Activated T-helper 1 cell treated with anti-CD3 and anti-CD28 coated beads, Interleukin-12 subunit alpha, Interleukin-12 subunit beta, Interleukin-2, Interleukin-4 antibody, amounts not matched to agents 30 ng/mL and 10 ng/mL and 1 ng/mL, durations not matched to agents 14 hours and 24 hours and 36 hours (primary cell): ENCODE results near the gene SLC6A6. TPM values are rescaled to one million over a fixed set of nuclear protein-coding genes. Genes with fewer than 3 reads are reported as not detected.
A peak's percentile ranks its signal among the peaks of the same experiment; 100 is the strongest.

ENCODE experiments used
- DNase-seq: peaks from one replicate; pipeline ENCODE4 v3.0.0; 2021; ENCODE audit warnings: low spot score
- H3K27ac Mint-ChIP-seq: one replicate; pipeline ENCODE4 v1.8.0; 2021; ENCODE audit warnings: mild to moderate bottlenecking, mixed read lengths
- H3K27me3 Mint-ChIP-seq: one replicate; pipeline ENCODE4 v1.8.0; 2022; ENCODE audit warnings: mild to moderate bottlenecking, moderate library complexity, mixed read lengths; ENCODE audit not compliant: insufficient read depth
- H3K36me3 Mint-ChIP-seq: one replicate; pipeline ENCODE4 v1.8.0; 2021; ENCODE audit warnings: low read depth, mixed read lengths
- H3K4me1 Mint-ChIP-seq: one replicate; pipeline ENCODE4 v1.8.0; 2021; ENCODE audit warnings: low read depth, mixed read lengths
- H3K4me3 Mint-ChIP-seq: one replicate; pipeline ENCODE4 v1.8.0; 2021; ENCODE audit warnings: mild to moderate bottlenecking, moderate library complexity, mixed read lengths
- H3K9me3 Mint-ChIP-seq: one replicate; pipeline ENCODE4 v1.8.0; 2021; ENCODE audit warnings: mixed read lengths
- intact Hi-C: fragments of 100-400 bp; cut with micrococcal nuclease; formaldehyde crosslinking; loops from one replicate; pipeline ENCODE4 v1.15.1; 2024
- total RNA-seq: library from RNA; stranded (reverse); gene quantifications from 2 replicates; pipeline ENCODE4 v1.2.3, GENCODE V29; 2022

SLC6A6 gene
- total RNA-seq, 1 donor from 2014 or later = 45.4 TPM

DNA sequence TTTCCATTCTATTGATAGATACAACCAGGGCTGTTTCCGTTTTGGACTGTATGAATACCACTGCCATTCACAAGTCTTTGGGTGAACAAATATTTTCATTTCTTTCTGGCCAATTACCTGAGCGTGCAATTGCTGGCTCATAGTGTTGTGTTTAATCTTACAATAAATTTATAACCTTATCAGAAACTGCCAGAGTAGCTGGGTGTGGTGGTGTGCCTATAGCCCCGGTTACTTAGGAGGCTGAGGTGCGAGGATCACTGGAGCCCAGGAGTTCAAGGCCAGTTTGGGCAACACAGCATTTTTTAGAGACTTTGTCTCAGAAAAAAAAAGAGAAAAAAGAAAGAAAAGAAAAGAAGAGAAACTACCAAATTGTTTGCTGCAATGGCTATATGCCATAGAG is 5.4 kb upstream of the SLC6A6 start:
- DNase-seq = no peak
- Mint-ChIP-seq H3K27me3 (peaks cover 3% of the 10 kb centered on the region), H3K9me3 (no peaks in the 10 kb centered on the region), H3K4me1 (peaks cover 13% of the 10 kb centered on the region), H3K27ac (no peak overlapping the region), H3K4me3 (no peak overlapping the region), H3K36me3 (no peaks in the 10 kb centered on the region)
- intact Hi-C loops = no loop called here

DNA sequence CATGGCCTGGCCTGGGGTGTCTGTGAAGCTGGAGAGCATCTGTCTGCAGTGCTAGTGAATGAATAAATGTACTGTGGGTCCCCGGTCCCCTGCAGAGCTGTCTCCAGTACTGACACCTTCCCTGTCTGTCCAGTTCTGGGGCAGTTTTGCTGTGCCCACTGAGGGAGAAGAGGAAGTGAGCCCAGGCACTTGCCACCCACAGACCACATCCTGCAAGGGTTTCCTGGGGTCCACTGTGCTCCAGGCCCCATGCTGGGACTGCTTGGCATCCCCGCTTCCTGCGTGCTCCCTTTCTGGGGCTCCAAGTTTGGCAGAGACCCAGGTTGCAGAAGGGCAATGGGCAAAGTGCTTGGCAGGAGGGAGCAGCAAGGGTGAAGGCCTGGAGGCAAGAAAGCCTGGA is 4.9 kb upstream of the SLC6A6 start:
- peaks cover 13% of the 10 kb centered on the region for H3K4me1 Mint-ChIP-seq
- H3K27me3 Mint-ChIP-seq = peaks cover 3% of the 10 kb centered on the region
- no peaks in the 10 kb centered on the region for H3K9me3 Mint-ChIP-seq
- no peaks in the 10 kb centered on the region for H3K36me3 Mint-ChIP-seq
- H3K4me3 Mint-ChIP-seq = no peak overlapping the region
- no peak for DNase-seq
- no peak overlapping the region for H3K27ac Mint-ChIP-seq
- intact Hi-C loops = no loop called here

DNA sequence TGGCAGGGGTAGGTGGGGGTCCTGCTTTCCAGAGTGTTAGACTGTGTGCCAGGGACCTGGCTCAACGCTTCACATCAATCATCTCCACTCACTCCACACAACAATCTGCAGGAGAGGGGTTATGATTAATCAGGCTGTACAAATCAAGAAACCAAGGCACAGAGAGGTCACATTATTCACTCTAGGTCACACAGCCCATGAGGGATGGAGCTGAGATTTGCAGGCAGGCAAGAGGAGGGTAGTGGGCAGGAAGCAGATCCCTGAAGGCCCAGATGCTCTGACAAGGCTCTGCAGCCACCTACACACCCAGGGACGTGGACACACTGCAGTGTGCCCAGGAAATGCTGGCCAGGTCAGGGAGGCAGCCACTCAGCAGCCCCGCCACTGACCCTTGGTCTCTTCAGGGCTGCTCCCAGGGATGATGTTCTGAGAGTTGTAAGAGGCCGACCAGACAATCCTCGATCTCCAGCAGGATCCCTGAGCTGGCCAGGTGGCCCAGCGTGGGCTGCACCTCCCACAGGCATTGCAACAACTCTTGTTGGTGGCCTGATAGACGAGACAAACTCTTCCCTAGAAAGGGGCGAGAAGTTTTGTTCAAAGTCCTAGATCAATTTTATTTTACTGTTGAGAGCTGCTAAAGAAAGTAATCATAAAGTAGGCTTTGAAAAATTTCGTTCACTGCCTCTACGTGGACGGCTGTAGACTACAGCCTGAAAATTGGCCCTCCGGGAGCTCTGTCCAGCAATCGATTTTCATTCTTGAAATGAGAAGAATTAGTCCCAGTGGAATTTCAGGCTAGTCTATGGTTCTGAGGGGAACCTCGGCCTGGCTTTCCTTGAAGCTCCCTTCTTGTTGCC is 4.2 kb upstream of the SLC6A6 start:
- peaks cover 4% of the 10 kb centered on the region for H3K36me3 Mint-ChIP-seq
- peaks cover 3% of the 10 kb centered on the region for H3K27me3 Mint-ChIP-seq
- no peaks in the 10 kb centered on the region for H3K9me3 Mint-ChIP-seq
- H3K27ac Mint-ChIP-seq = no peak overlapping the region
- H3K4me3 Mint-ChIP-seq = no peak overlapping the region
- H3K4me1 Mint-ChIP-seq = peaks cover 15% of the 10 kb centered on the region
- intact Hi-C loops = no loop called here
- no peak for DNase-seq

DNA sequence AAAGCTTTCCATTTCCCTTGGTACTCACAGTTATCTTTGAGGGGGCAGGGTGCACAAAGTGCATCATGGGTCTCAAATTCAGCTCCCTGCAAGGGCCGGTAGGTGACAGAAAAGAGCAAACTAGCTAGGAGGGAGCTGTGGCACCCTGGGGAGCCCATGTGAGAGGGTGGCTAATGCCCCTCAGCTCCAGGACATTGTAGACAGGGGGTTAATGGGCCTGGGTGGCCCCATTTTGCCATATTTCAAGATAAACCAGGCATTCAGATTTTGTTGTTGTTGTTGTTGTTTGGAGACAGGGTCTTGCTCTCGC is 3.7 kb upstream of the SLC6A6 start:
- Mint-ChIP-seq H3K4me1 (peaks cover 19% of the 10 kb centered on the region), H3K27me3 (peaks cover 3% of the 10 kb centered on the region), H3K27ac (no peak overlapping the region), H3K36me3 (peaks cover 6% of the 10 kb centered on the region), H3K4me3 (no peak overlapping the region), H3K9me3 (no peaks in the 10 kb centered on the region)
- no peak for DNase-seq
- intact Hi-C loops = no loop called here

DNA sequence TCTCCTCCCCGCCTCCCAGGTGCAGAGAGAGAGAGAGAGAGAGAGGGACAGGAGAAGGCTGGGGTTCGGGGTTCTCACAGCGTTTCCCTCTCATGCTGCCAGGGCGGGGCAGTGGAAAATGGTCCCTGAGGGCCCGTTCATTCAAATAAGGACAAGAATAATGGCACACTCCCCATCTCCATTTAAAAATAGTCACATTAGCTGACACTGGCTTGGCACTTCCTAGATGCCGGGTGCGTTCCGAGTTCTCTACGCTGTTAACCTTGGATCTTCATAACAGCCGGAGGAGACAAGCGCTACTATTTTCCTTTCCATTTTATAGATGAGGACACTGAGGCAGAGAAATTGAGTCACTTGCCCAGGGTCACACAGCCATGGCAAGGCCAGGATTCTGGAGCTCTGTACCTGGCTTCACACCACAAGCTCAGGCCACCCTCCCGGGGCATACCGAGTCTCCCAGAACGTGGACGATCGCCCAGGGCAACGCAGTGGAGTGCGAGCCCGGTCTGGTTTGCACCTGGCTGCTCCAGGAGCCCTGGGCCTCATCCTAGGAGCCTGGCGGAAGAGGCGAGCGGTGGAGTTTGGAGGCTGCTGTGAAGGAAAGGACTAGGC is 608 bp upstream of the SLC6A6 start:
- Mint-ChIP-seq H3K4me1 (peaks cover 47% of the 10 kb centered on the region), H3K4me3 (peak overlapping the region; percentile 97), H3K36me3 (peaks cover 20% of the 10 kb centered on the region), H3K27ac (peak overlapping the region; percentile 96), H3K27me3 (peaks cover 3% of the 10 kb centered on the region), H3K9me3 (no peaks in the 10 kb centered on the region)
- intact Hi-C loops = loop anchor here (1.0 to 10.0 kb wide), 14 partner anchors 9 to 921 kb away; partner anchors contain the start of genes CAPN7, CCDC174, HDAC11 and LSM3
- DNase-seq = no peak

DNA sequence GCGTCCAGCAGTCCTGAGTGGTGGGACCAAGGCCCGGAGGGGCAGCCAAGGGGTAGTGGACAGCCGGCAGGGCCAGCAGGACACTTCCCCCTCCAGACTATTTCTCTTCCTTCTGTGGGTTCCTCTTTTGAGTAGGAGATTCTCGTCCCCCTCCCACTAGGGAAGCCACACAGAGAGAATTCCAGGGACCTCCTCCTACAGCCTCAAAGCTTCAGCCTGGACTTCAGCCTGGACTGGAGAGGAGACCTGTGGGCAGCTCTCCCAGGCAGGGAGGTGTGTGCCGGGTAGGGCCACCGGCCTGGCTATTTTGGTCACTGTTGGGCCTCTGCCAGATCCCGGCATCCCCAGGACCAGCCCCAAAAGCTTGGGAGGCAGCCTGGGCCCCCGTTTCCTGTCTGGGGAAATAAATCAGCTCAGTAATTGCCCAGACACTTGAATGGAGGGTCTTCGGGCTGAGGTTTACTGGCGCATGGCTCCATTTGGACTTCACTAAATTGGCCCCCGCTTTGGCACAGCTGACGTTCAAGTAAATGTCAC is 1.3 kb downstream of the SLC6A6 start:
- peaks cover 36% of the 10 kb centered on the region for H3K4me1 Mint-ChIP-seq
- DNase-seq = no peak
- peak overlapping the region; percentile 96 for H3K27ac Mint-ChIP-seq
- intact Hi-C loops = loop anchor here (2.0 to 10.0 kb wide), 2 partner anchors 801 to 923 kb away; partner anchors contain the start of genes CAPN7 and HDAC11
- peak overlapping the region; percentile 97 for H3K4me3 Mint-ChIP-seq
- peaks cover 25% of the 10 kb centered on the region for H3K36me3 Mint-ChIP-seq
- peaks cover 3% of the 10 kb centered on the region for H3K27me3 Mint-ChIP-seq
- H3K9me3 Mint-ChIP-seq = no peaks in the 10 kb centered on the region

DNA sequence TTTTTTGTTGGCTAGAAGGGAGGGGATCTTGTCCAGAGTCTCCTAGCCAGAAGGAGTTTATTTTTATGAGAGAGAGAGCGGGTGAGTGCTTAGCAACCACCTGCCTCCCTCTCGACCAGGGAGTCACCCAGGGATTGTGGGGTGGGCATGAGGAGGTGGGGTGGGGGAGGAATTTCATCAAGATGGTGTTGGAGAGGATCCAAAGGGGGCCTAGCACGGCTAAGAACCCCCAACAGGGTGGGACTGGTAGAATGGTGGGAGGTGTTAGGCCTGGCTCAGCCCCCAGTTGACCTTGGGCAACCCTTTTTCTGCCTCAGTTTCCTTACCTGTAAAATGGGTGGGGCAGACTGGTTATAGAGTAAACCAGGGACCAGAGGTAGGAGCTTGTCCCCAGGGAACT is 1.8 kb downstream of the SLC6A6 start:
- H3K27ac Mint-ChIP-seq = peak overlapping the region; percentile 18
- peaks cover 38% of the 10 kb centered on the region for H3K4me1 Mint-ChIP-seq
- no peak for DNase-seq
- peak overlapping the region; percentile 97 for H3K4me3 Mint-ChIP-seq
- peaks cover 25% of the 10 kb centered on the region for H3K36me3 Mint-ChIP-seq
- no peaks in the 10 kb centered on the region for H3K9me3 Mint-ChIP-seq
- peaks cover 3% of the 10 kb centered on the region for H3K27me3 Mint-ChIP-seq
- intact Hi-C loops = loop anchor here (10.0 kb wide), 1 partner anchor 801 kb away; the partner anchor contains the start of gene CAPN7

DNA sequence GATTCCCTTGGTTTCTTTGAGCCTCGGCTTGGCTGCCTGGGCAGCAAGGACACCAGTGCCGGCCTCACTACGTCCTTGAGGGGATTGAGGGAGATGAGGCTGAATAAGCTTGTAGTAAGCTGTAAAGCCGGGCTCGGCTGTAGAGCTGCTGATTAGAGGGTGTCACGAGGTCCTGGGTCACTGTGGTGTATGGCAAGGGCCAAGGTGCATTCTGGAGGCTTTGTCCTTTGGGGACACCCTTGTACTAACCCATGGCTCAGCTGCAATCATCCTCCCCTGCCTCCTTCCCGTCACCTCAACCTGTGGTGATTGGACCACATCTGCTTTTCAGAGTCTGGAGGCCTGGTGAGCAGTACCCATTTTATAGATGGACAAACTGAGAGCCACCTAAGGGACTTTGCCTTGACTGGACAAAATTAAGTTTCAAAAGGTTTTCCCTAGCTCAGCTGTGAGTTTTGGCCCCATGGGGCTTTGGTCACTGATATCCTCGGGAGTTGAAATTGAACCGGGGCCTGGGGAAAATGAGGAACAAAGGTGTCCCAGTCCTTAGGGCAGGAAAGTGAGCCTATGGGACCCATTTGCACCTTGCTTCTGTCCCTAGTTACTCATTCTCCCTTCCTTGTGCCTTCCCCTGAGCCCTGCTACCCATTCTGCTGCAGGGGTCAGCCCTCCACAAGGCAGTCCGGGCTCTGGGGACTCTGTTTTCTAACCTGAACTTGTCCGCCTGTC is 2.4 kb downstream of the SLC6A6 start:
- H3K27ac Mint-ChIP-seq = no peak overlapping the region

DNA sequence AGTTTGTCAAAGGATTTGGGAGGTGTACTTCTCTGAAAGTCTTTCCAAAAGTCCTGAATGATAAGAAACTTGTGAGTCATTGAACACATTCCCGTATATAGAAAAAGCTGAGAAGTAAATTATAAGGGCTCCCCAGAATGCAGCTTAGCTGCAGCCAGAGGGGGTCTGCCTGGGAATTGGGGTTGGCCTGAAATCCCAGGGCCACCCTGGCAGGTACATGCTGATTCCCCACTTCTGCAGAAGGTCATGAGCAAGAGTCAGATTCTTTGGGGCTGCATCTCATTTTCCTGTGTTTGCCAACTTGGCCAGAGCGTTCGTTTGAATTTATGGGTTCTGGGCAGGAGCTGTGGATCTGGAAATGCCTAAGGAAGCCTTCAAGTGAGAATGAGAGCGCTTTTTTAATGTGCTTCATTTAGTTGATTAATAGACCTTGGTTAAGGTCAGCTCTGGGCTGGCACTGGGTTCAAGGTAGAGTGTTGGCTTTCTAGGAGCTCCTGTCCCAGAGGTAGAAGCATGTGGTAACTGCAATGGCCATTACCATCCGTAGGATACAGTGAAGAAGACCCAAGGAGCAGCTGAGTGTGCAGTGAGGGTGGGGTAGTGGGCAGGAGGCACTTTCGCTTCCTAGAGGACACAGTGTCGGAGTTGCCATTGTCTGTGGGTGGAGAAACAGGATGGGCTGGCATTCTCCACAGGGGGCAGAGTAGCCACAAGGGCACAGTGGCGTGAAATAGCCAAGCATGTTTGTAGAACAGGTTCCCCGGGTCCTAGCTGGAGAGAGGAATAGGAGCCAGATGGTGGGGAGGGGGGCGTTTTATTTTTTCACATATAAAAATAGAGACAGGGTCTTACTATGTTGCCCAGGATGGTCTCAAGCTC is 3.2 kb downstream of the SLC6A6 start:
- H3K9me3 Mint-ChIP-seq = no peaks in the 10 kb centered on the region
- H3K27ac Mint-ChIP-seq = no peak overlapping the region
- intact Hi-C loops = loop anchor here (10.0 kb wide), 1 partner anchor 799 kb away; the partner anchor contains the start of gene CAPN7
- H3K27me3 Mint-ChIP-seq = no peaks in the 10 kb centered on the region
- peaks cover 48% of the 10 kb centered on the region for H3K4me1 Mint-ChIP-seq
- peaks cover 30% of the 10 kb centered on the region for H3K36me3 Mint-ChIP-seq
- no peak for DNase-seq
- peak overlapping the region; percentile 97 for H3K4me3 Mint-ChIP-seq

More for the DNA sequence above, 2.4 kb downstream of the SLC6A6 start:
- Mint-ChIP-seq H3K4me1 (peaks cover 42% of the 10 kb centered on the region), H3K36me3 (peaks cover 30% of the 10 kb centered on the region), H3K4me3 (peak overlapping the region; percentile 97), H3K9me3 (no peaks in the 10 kb centered on the region), H3K27me3 (peaks cover 1% of the 10 kb centered on the region)
- DNase-seq = no peak
- intact Hi-C loops = loop anchor here (10.0 kb wide), 1 partner anchor 800 kb away; the partner anchor contains the start of gene CAPN7

DNA sequence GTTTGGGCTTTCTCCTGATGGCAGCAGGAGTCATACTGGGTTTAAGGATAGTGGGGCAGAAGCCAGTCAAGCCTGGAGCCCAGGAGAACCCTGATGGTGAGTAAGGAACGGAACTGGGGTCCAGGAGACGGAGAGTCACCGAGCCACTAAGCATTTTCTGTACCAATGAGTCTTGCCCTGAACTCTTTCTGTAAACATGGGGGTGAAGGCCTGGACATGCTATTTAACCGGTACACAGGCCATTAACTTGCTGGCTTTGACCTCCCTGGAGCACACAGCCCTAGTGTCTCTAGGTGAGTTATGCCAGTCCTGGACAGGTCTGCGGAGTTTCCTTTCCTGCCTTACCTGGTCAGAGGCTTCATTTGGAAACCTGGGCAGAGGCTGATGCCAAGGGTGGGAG is 3.9 kb downstream of the SLC6A6 start:
- H3K27me3 Mint-ChIP-seq = no peaks in the 10 kb centered on the region
- peak overlapping the region; percentile 61 for H3K27ac Mint-ChIP-seq
- peaks cover 34% of the 10 kb centered on the region for H3K36me3 Mint-ChIP-seq
- H3K4me3 Mint-ChIP-seq = no peak overlapping the region
- no peaks in the 10 kb centered on the region for H3K9me3 Mint-ChIP-seq
- intact Hi-C loops = loop anchor here (10.0 kb wide), 1 partner anchor 798 kb away; the partner anchor contains the start of gene CAPN7
- peaks cover 56% of the 10 kb centered on the region for H3K4me1 Mint-ChIP-seq
- no peak for DNase-seq

DNA sequence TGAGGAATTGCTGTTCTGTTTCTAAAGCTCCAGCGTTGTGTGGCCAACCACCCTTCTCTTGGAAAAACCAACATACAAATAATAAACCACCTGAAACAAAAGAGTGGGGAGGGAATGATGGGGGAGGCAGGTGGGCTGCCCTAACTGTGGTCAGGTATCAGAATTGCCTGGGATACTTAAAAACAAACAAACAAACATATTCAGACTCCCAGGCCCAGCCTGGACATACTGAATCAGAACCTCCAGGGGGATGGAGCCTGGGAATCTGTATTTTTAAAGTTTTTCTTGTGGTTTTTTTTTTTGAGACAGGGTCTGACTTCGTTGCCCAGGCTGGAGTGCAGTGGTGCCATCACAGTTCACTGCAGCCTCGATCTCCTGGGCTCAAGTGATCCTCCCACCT is 4.4 kb downstream of the SLC6A6 start:
- peaks cover 57% of the 10 kb centered on the region for H3K4me1 Mint-ChIP-seq

DNA sequence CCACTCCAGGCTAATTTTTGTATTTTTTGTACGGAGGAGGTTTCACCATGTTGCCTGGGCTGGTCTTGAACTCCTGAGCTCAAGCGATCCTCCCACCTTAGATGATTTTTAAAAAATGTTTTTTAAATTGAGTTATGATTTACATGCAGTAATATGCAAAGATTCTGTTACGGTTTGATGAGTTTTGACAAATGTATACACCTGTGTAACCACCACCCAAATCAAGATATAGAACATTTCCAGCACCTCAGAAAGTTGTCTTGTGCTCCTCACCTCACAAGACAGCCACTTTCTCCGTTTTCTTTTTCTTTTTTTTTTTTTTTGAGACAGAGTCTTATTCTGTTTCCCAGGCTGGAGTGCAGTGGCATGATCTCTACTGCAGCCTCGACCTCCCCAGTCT is 4.8 kb downstream of the SLC6A6 start:
- DNase-seq = no peak
- Mint-ChIP-seq H3K36me3 (peaks cover 37% of the 10 kb centered on the region), H3K27me3 (no peaks in the 10 kb centered on the region), H3K27ac (no peak overlapping the region), H3K9me3 (no peaks in the 10 kb centered on the region), H3K4me1 (peaks cover 57% of the 10 kb centered on the region), H3K4me3 (no peak overlapping the region)
- intact Hi-C loops = loop anchor here (10.0 kb wide), 1 partner anchor 798 kb away; the partner anchor contains the start of gene CAPN7

More for the DNA sequence above, 4.4 kb downstream of the SLC6A6 start:
- peaks cover 37% of the 10 kb centered on the region for H3K36me3 Mint-ChIP-seq
- peak overlapping the region; percentile 61 for H3K27ac Mint-ChIP-seq
- intact Hi-C loops = loop anchor here (10.0 kb wide), 1 partner anchor 798 kb away; the partner anchor contains the start of gene CAPN7
- no peak for DNase-seq
- H3K9me3 Mint-ChIP-seq = no peaks in the 10 kb centered on the region
- H3K4me3 Mint-ChIP-seq = no peak overlapping the region
- no peaks in the 10 kb centered on the region for H3K27me3 Mint-ChIP-seq
